K562 (cell line): ENCODE measurements around the gene AIG1. TPM values are rescaled to one million over a fixed set of nuclear protein-coding genes. Genes with fewer than 3 reads are reported as not detected.

ENCODE experiments used
- CAMTA2 ChIP-seq: fragments of 250-450 bp; sonication (Bioruptor Pico); conservative IDR thresholded peaks from 2 replicates; pipeline ENCODE4 v1.5.1; 2022
- CHD2 ChIP-seq: IDR thresholded peaks from 2 replicates; pipeline ENCODE4 v1.6.1; 2011; ENCODE audit warnings: low read depth, low read length
- CREB1 ChIP-seq, 2 experiments: sonication (generic) in 1 of 2; formaldehyde crosslinking in 1 of 2; IDR thresholded peaks; 2 replicates each; pipeline versions ENCODE4 v1.6.1 to v1.8.0; 2012 to 2022; ENCODE audit warnings: inconsistent platforms in 1 of 2, mild to moderate bottlenecking in 1 of 2, missing genetic modification reagents in 1 of 2, moderate library complexity in 1 of 2
- DEAF1 ChIP-seq: fragments of 450-650 bp; formaldehyde crosslinking; IDR thresholded peaks from 2 replicates; pipeline ENCODE4 v1.4.0; 2020; ENCODE audit warnings: mild to moderate bottlenecking, moderate library complexity
- ERF ChIP-seq: fragments of 450-650 bp; formaldehyde crosslinking; IDR thresholded peaks from 2 replicates; pipeline ENCODE4 v1.4.0; 2020; ENCODE audit warnings: mild to moderate bottlenecking, mixed read lengths
- ETV6 ChIP-seq, 3 experiments: fragments of 150-350 bp in 1 of 3; sonication (generic) in 1 of 3; formaldehyde crosslinking in 1 of 3; IDR thresholded peaks; 2 replicates each; pipeline versions ENCODE4 v1.6.1 to v1.8.0; 2014 to 2022; ENCODE audit warnings: borderline replicate concordance in 2 of 3, low read depth in 2 of 3, antibody characterized with exemption in 1 of 3, low read length in 1 of 3, mild to moderate bottlenecking in 1 of 3, missing genetic modification reagents in 1 of 3
- EWSR1 ChIP-seq: fragments of 450-650 bp; IDR thresholded peaks from 2 replicates; pipeline ENCODE4 v1.6.1; 2018; ENCODE audit warnings: borderline replicate concordance, mild to moderate bottlenecking, low read depth, moderate library complexity; ENCODE audit not compliant: partially characterized antibody
- EZH2 ChIP-seq: IDR thresholded peaks from 2 replicates; pipeline ENCODE4 v1.6.1; 2012; ENCODE audit warnings: low read depth, mild to moderate bottlenecking, inconsistent platforms, low read length, borderline replicate concordance
- FUS ChIP-seq: fragments of 200-400 bp; formaldehyde crosslinking; optimal IDR thresholded peaks from 2 replicates; pipeline ENCODE3; 2017; ENCODE audit warnings: low read depth, low read length
- KLF16 ChIP-seq: IDR thresholded peaks from 2 replicates; pipeline ENCODE4 v1.6.1; 2016; ENCODE audit warnings: antibody characterized with exemption
- MCM7 ChIP-seq, 2 experiments: fragments of 450-650 bp; IDR thresholded peaks; 2 replicates each; pipeline ENCODE4 v1.6.1; 2016 to 2018
- RAD21 ChIP-seq, 2 experiments: fragments of 250-450 bp in 1 of 2; fragments of 450-650 bp in 1 of 2; sonication (Bioruptor Pico) in 1 of 2; formaldehyde crosslinking in 1 of 2; IDR thresholded peaks in 1 of 2; conservative IDR thresholded peaks in 1 of 2; 2 replicates each; pipeline versions ENCODE4 v1.4.0 to v1.8.0; 2020 to 2022; ENCODE audit warnings: mild to moderate bottlenecking in 2 of 2, moderate library complexity in 1 of 2
- RBM39 ChIP-seq: fragments of 200-400 bp; formaldehyde crosslinking; optimal IDR thresholded peaks from 2 replicates; pipeline ENCODE3; 2018; ENCODE audit warnings: low read depth, low read length
- RFX7 ChIP-seq: fragments of 250-450 bp; sonication (Bioruptor Pico); IDR thresholded peaks from 2 replicates; pipeline ENCODE4 v1.5.1; 2021; ENCODE audit warnings: mild to moderate bottlenecking
- SMARCC2 ChIP-seq: fragments of 450-650 bp; IDR thresholded peaks from 2 replicates; pipeline ENCODE4 v1.6.1; 2017; ENCODE audit warnings: antibody characterized with exemption, moderate library complexity, mild to moderate bottlenecking, low read depth
- SREBF2 ChIP-seq: sonication (generic); formaldehyde crosslinking; IDR thresholded peaks from 2 replicates; pipeline ENCODE4 v1.4.0; 2020; ENCODE audit warnings: mild to moderate bottlenecking, missing genetic modification reagents
- ZFP1 ChIP-seq: fragments of 450-650 bp; formaldehyde crosslinking; IDR thresholded peaks from 2 replicates; pipeline ENCODE4 v1.4.0; 2020; ENCODE audit warnings: mild to moderate bottlenecking, mixed read lengths
- ZNF146 ChIP-seq: IDR thresholded peaks from one replicate; pipeline ENCODE4 v1.6.1; 2018; ENCODE audit warnings: missing compliant biosample characterization; ENCODE audit not compliant: unreplicated experiment
- ZNF224 ChIP-seq: sonication (generic); formaldehyde crosslinking; IDR thresholded peaks from 2 replicates; pipeline ENCODE4 v1.8.0; 2022; ENCODE audit warnings: mild to moderate bottlenecking, missing genetic modification reagents
- ZNF282 ChIP-seq: sonication (generic); formaldehyde crosslinking; IDR thresholded peaks from 2 replicates; pipeline ENCODE4 v1.8.1; 2023; ENCODE audit warnings: missing genetic modification reagents
- polyA plus RNA-seq, 8 experiments: library from polyadenylated mRNA; depleted of rRNA in 4 of 8; stranded (reverse) in 5 of 8; unstranded in 3 of 8; fragments of >200 nt; fragmentation: Nextera tagmentation in 2 of 8; fragmentation: Illumina TruSeq in 1 of 8; extraction: Ambion mirVana in 2 of 8; extraction: Trizol in 1 of 8; gene quantifications; 2 replicates each; pipeline versions ENCODE4 v1.2.1 to v1.2.3, GENCODE V29; 2011 to 2014; ENCODE audit warnings: inconsistent platforms in 1 of 8, missing spikeins in 1 of 8
- total RNA-seq, 7 experiments: library from RNA; depleted of rRNA in 6 of 7; stranded (reverse); fragments of >200 nt in 6 of 7; fragmentation: Illumina TruSeq in 2 of 7; extraction: Trizol in 2 of 7; gene quantifications; 2 replicates each; pipeline versions ENCODE4 v1.2.1 to v1.2.3, GENCODE V29; 2011 to 2021; ENCODE audit warnings: low replicate concordance in 1 of 7
- TF ChIP-seq, protein P1 (sequence below), 3 experiments: IDR thresholded peaks in 2 of 3; conservative IDR thresholded peaks in 1 of 3; 2 replicates each; pipeline ENCODE4 v1.5.1; 2011 to 2012; ENCODE audit warnings: low read length in 3 of 3, mild to moderate bottlenecking in 3 of 3, control low read depth in 2 of 3, improper control_type of control experiment in 1 of 3, inconsistent platforms in 1 of 3, low read depth in 1 of 3, mixed read lengths in 1 of 3, moderate library complexity in 1 of 3; ENCODE audit not compliant: insufficient read depth in 2 of 3
- TF ChIP-seq, protein P2 (sequence below): fragments of 250-450 bp; sonication (Bioruptor Pico); IDR thresholded peaks from 2 replicates; pipeline ENCODE4 v1.5.0; 2021
- TF ChIP-seq, protein P3 (sequence below): fragments of 450-650 bp; IDR thresholded peaks from one replicate; pipeline ENCODE4 v1.6.1; 2018; ENCODE audit warnings: mild to moderate bottlenecking, moderate library complexity; ENCODE audit not compliant: partially characterized antibody

AIG1 gene
- total and polyA plus RNA-seq, 9 of the 15 experiments (the other 6 are each of a cell fraction or from before 2014, with no cell fraction given) = 74.8 to 333 (median 127) TPM

- TF ChIP-seq DEAF1 (CRISPR knock-in tag) = 0 out of 2 replicates have a peak, but pooled peaks have one; percentile 20
- peak; percentile 27 to 74; a peak in 3 of 4 replicates for TF ChIP-seq RAD21 (CRISPR knock-in tag; conservative IDR thresholded peaks at IDR 0.05 in 1 of 2, IDR thresholded peaks at IDR 0.05 in 1 of 2)
- TF ChIP-seq EWSR1 = no peak
- TF ChIP-seq, protein P1, sequence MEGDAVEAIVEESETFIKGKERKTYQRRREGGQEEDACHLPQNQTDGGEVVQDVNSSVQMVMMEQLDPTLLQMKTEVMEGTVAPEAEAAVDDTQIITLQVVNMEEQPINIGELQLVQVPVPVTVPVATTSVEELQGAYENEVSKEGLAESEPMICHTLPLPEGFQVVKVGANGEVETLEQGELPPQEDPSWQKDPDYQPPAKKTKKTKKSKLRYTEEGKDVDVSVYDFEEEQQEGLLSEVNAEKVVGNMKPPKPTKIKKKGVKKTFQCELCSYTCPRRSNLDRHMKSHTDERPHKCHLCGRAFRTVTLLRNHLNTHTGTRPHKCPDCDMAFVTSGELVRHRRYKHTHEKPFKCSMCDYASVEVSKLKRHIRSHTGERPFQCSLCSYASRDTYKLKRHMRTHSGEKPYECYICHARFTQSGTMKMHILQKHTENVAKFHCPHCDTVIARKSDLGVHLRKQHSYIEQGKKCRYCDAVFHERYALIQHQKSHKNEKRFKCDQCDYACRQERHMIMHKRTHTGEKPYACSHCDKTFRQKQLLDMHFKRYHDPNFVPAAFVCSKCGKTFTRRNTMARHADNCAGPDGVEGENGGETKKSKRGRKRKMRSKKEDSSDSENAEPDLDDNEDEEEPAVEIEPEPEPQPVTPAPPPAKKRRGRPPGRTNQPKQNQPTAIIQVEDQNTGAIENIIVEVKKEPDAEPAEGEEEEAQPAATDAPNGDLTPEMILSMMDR (IDR thresholded peaks at IDR 0.05 in 2 of 3, conservative IDR thresholded peaks at IDR 0.05 in 1 of 3; ENCODE audit: insufficient read depth in 2 of 3, low read depth in 1 of 3, low read length in 3 of 3) = peak; percentile 63 to 71 (median 66)
- no peak for TF ChIP-seq EZH2
- no peak for TF ChIP-seq ZNF224 (CRISPR knock-in tag)
- TF ChIP-seq, protein P2, sequence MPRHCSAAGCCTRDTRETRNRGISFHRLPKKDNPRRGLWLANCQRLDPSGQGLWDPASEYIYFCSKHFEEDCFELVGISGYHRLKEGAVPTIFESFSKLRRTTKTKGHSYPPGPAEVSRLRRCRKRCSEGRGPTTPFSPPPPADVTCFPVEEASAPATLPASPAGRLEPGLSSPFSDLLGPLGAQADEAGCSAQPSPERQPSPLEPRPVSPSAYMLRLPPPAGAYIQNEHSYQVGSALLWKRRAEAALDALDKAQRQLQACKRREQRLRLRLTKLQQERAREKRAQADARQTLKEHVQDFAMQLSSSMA (CRISPR knock-in tag) = no peak
- 0 out of 2 replicates have a peak, but pooled peaks have one; percentile 19 for TF ChIP-seq KLF16
- TF ChIP-seq, protein P3, sequence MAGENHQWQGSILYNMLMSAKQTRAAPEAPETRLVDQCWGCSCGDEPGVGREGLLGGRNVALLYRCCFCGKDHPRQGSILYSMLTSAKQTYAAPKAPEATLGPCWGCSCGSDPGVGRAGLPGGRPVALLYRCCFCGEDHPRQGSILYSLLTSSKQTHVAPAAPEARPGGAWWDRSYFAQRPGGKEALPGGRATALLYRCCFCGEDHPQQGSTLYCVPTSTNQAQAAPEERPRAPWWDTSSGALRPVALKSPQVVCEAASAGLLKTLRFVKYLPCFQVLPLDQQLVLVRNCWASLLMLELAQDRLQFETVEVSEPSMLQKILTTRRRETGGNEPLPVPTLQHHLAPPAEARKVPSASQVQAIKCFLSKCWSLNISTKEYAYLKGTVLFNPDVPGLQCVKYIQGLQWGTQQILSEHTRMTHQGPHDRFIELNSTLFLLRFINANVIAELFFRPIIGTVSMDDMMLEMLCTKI = no peak
- TF ChIP-seq CHD2 = no peak
- TF ChIP-seq CAMTA2 (CRISPR knock-in tag) = no peak
- no peak for TF ChIP-seq SREBF2 (CRISPR knock-in tag)
- no peak for TF ChIP-seq ETV6 (IDR thresholded peaks at IDR 0.05; ENCODE audit: borderline replicate concordance in 1 of 2, low read depth in 2 of 2, low read length in 1 of 2)
- no peak for TF ChIP-seq ETV6 (CRISPR knock-in tag; IDR thresholded peaks at IDR 0.05; ENCODE audit: borderline replicate concordance)
- no peak for TF ChIP-seq CREB1 (IDR thresholded peaks at IDR 0.05)
- TF ChIP-seq CREB1 (CRISPR knock-in tag; IDR thresholded peaks at IDR 0.05) = no peak
- TF ChIP-seq RFX7 = no peak
- TF ChIP-seq FUS = no peak
- no peak for TF ChIP-seq RBM39
- TF ChIP-seq MCM7 (IDR thresholded peaks at IDR 0.05) = no peak
- 0 out of 2 replicates have a peak, but pooled peaks have one; percentile 44 for TF ChIP-seq ERF (CRISPR knock-in tag)
- no peak for TF ChIP-seq ZNF146 (CRISPR knock-in tag)
- TF ChIP-seq ZFP1 (CRISPR knock-in tag) = no peak
- no peak for TF ChIP-seq ZNF282 (CRISPR knock-in tag)
- no peak for TF ChIP-seq SMARCC2
These were observed 33.8 kb upstream of the AIG1 start (continued) for GRCh38 chr6:143026696-143027449.
